HL-60 (cell line): Measurements from ENCODE around the gene ADAMTS16.

Source experiments
- DNase-seq, 2 experiments: peaks; one replicate each; pipeline ENCODE4 v3.0.0-alpha.2; 2010 to 2020; ENCODE audit warnings: low read depth in 1 of 2, low spot score in 1 of 2
- H3K27ac ChIP-seq: fragments of 250-450 bp; sonication (Bioruptor Pico); replicated peaks from 2 replicates; pipeline ENCODE4 v1.5.1; 2020; ENCODE audit warnings: mild to moderate bottlenecking, moderate library complexity
- H3K27me3 ChIP-seq: fragments of 250-450 bp; sonication (Bioruptor Pico); 2 replicates; pipeline ENCODE4 v1.5.1; 2021; ENCODE audit warnings: mild to moderate bottlenecking, moderate library complexity; ENCODE audit not compliant: insufficient read depth, poor library complexity, severe bottlenecking
- H3K4me3 ChIP-seq: replicated peaks from 2 replicates; pipeline ENCODE4 v1.5.1; 2011; ENCODE audit warnings: mild to moderate bottlenecking, control low read depth, low read length; ENCODE audit not compliant: insufficient read depth
- GABPA ChIP-seq: IDR thresholded peaks from 2 replicates; pipeline ENCODE4 v1.6.1; 2012; ENCODE audit warnings: low read depth
- POLR2AphosphoS5 ChIP-seq: IDR thresholded peaks from 2 replicates; pipeline ENCODE4 v1.6.1; 2012; ENCODE audit warnings: low read depth
- SPI1 ChIP-seq: IDR thresholded peaks from 2 replicates; pipeline ENCODE4 v1.6.1; 2012; ENCODE audit warnings: low read depth, mild to moderate bottlenecking, borderline replicate concordance
- TF ChIP-seq, protein P1 (sequence below): IDR thresholded peaks from 2 replicates; pipeline ENCODE4 v1.6.1; 2012; ENCODE audit warnings: low read depth; ENCODE audit not compliant: insufficient replicate concordance
- TF ChIP-seq, protein P2 (sequence below): IDR thresholded peaks from one replicate; pipeline ENCODE4 v1.5.1; 2011; ENCODE audit warnings: low read length, control low read depth, inconsistent platforms; ENCODE audit not compliant: insufficient read depth

Gene ADAMTS16

DNA sequence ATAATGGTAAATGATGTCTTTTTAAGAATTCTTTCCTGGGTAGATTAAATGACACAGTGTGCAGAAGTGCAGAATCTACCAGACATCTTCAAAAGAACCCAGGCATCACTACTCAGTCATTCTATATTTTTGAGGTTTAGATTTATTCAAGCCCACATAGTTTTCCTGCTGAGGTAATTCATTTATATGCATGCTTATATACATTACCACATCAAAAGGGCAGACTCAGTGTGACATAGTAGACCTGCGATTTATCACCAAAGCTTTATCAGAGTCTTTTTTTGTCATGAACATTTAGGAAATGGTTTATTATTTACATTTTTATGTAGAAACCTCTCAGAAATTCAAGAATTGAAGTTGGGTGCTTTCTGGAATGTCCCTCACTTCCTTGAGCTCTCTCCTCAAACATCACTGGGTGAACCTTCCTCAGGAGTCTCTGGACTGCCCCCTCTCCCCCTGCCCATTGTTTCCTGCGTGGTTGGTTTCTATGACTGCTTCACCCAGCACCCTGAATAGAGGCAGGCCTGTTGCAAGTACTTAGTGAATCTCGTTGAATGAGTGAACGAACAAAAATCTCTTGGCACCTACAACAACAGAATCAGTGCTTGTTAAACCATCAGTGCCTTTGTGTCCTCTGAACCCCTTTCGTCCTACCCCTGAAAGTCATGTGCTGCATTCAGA lies 42.5 kb downstream of the ADAMTS16 start:
- no peak for DNase-seq
- TF ChIP-seq POLR2AphosphoS5 (no peak), GABPA (no peak), SPI1 (no peak)
- TF ChIP-seq, protein P1, sequence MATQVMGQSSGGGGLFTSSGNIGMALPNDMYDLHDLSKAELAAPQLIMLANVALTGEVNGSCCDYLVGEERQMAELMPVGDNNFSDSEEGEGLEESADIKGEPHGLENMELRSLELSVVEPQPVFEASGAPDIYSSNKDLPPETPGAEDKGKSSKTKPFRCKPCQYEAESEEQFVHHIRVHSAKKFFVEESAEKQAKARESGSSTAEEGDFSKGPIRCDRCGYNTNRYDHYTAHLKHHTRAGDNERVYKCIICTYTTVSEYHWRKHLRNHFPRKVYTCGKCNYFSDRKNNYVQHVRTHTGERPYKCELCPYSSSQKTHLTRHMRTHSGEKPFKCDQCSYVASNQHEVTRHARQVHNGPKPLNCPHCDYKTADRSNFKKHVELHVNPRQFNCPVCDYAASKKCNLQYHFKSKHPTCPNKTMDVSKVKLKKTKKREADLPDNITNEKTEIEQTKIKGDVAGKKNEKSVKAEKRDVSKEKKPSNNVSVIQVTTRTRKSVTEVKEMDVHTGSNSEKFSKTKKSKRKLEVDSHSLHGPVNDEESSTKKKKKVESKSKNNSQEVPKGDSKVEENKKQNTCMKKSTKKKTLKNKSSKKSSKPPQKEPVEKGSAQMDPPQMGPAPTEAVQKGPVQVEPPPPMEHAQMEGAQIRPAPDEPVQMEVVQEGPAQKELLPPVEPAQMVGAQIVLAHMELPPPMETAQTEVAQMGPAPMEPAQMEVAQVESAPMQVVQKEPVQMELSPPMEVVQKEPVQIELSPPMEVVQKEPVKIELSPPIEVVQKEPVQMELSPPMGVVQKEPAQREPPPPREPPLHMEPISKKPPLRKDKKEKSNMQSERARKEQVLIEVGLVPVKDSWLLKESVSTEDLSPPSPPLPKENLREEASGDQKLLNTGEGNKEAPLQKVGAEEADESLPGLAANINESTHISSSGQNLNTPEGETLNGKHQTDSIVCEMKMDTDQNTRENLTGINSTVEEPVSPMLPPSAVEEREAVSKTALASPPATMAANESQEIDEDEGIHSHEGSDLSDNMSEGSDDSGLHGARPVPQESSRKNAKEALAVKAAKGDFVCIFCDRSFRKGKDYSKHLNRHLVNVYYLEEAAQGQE, result no peak
- TF ChIP-seq, protein P2, sequence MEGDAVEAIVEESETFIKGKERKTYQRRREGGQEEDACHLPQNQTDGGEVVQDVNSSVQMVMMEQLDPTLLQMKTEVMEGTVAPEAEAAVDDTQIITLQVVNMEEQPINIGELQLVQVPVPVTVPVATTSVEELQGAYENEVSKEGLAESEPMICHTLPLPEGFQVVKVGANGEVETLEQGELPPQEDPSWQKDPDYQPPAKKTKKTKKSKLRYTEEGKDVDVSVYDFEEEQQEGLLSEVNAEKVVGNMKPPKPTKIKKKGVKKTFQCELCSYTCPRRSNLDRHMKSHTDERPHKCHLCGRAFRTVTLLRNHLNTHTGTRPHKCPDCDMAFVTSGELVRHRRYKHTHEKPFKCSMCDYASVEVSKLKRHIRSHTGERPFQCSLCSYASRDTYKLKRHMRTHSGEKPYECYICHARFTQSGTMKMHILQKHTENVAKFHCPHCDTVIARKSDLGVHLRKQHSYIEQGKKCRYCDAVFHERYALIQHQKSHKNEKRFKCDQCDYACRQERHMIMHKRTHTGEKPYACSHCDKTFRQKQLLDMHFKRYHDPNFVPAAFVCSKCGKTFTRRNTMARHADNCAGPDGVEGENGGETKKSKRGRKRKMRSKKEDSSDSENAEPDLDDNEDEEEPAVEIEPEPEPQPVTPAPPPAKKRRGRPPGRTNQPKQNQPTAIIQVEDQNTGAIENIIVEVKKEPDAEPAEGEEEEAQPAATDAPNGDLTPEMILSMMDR, result no peak
- H3K27me3 ChIP-seq, result peaks cover 3% of the 10 kb centered on the region
- no peak overlapping the region for H3K27ac ChIP-seq
- H3K4me3 ChIP-seq, result no peak overlapping the region

- DNase-seq, result no peak
- TF ChIP-seq POLR2AphosphoS5 (no peak), SPI1 (no peak), GABPA (no peak)
- TF ChIP-seq, protein P1, result no peak
- TF ChIP-seq, protein P2, result no peak
- Histone ChIP-seq H3K27ac (no peak overlapping the region), H3K27me3 (peaks cover 3% of the 10 kb centered on the region), H3K4me3 (no peak overlapping the region)
These were observed 43.1 kb downstream of the ADAMTS16 start for GRCh38 chr5:5183189-5183699.

DNA sequence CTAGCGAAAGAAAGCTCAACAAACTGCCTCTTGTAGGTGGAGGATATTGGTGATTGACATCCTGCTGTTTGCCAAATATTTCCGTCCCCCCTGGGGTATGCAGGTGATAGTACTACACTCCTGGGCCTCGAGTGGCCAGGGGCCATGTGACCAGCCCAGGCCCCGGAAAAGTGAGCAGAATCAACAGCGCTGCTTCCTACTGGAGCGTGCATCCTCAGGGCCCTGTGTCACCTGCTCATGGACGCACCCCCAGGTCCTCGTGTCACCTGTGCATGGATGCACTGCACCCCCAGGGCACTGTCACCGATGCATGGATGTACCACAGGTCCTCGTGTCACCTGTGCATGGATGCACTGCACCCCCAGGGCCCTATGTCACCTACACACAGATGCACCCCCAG lies 43.8 kb downstream of the ADAMTS16 start:
- no peak overlapping the region for H3K4me3 ChIP-seq
- peaks cover 3% of the 10 kb centered on the region for H3K27me3 ChIP-seq
- no peak overlapping the region for H3K27ac ChIP-seq
- no peak for TF ChIP-seq SPI1
- TF ChIP-seq GABPA, result no peak
- no peak for TF ChIP-seq POLR2AphosphoS5
- no peak for DNase-seq

GRCh38 chr5:5188376-5189050 lies 48.4 kb downstream of the ADAMTS16 start:
- no peak for DNase-seq
- no peak overlapping the region for H3K4me3 ChIP-seq
- no peaks in the 10 kb centered on the region for H3K27me3 ChIP-seq
- no peak overlapping the region for H3K27ac ChIP-seq
- no peak for TF ChIP-seq GABPA
- no peak for TF ChIP-seq SPI1
